Stomach (tissue), 9 donors: ENCODE data around the gene PLEKHA4. TPM values are rescaled to one million over a fixed set of nuclear protein-coding genes. Genes with fewer than 3 reads are reported as not detected.
"Not testable (repeated sequence)": the region's sequence is repeated elsewhere in the genome, so short reads cannot be mapped to it uniquely, and the experiment has no call there.

Experiments used
- DNase-seq, 2 donors: peaks; one replicate each; pipeline versions ENCODE4 v3.0.0 to v3.0.0-alpha.2; 2013 to 2019
- H3K27ac ChIP-seq, 5 donors: fragments of 200-600 bp in 4 of 5; sonication (generic) in 4 of 5; one replicate each; pipeline ENCODE4 v1.5.1; 2013 to 2019; ENCODE audit warnings: mild to moderate bottlenecking in 1 of 5, moderate library complexity in 1 of 5
- H3K27me3 ChIP-seq, 3 donors: fragments of 200-600 bp; sonication (generic); one replicate each; pipeline ENCODE4 v1.5.1; 2017 to 2019; ENCODE audit warnings: mixed run types in 1 of 3
- H3K36me3 ChIP-seq, 4 donors: fragments of 200-600 bp; sonication (generic); 1 replicate in 3 of 4; 2 replicates in 1 of 4; pipeline ENCODE4 v1.5.1; 2016 to 2019
- H3K4me1 ChIP-seq, 4 donors: fragments of 200-600 bp; sonication (generic); one replicate each; pipeline ENCODE4 v1.5.1; 2016 to 2019
- H3K4me3 ChIP-seq, 4 donors: fragments of 200-600 bp; sonication (generic) in 3 of 4; one replicate each; pipeline ENCODE4 v1.5.1; 2016 to 2019; ENCODE audit warnings: mild to moderate bottlenecking in 1 of 4
- H3K9me3 ChIP-seq, 4 donors: fragments of 200-600 bp; sonication (generic); one replicate each; pipeline ENCODE4 v1.5.1; 2016 to 2019
- CTCF ChIP-seq, 7 experiments: fragments of 450-650 bp in 4 of 7; fragments of 200-600 bp in 3 of 7; sonication (generic) in 3 of 7; IDR thresholded peaks; one replicate each; pipeline ENCODE4 v1.5.1; 2016 to 2019; ENCODE audit warnings: antibody characterized with exemption in 7 of 7, control low read depth in 2 of 7, mild to moderate bottlenecking in 1 of 7
- EP300 ChIP-seq: sonication (generic); formaldehyde crosslinking; IDR thresholded peaks from one replicate; pipeline ENCODE4 v1.6.1; 2017; ENCODE audit warnings: antibody characterized with exemption
- POLR2A ChIP-seq, 4 donors: fragments of 450-650 bp; IDR thresholded peaks; one replicate each; pipeline ENCODE4 v1.6.1; 2016; ENCODE audit warnings: antibody characterized with exemption in 4 of 4, control low read depth in 2 of 4, mild to moderate bottlenecking in 1 of 4, moderate library complexity in 1 of 4
- POLR2AphosphoS5 ChIP-seq, 3 donors: sonication (generic); formaldehyde crosslinking; IDR thresholded peaks; one replicate each; pipeline ENCODE4 v1.6.1; 2016; ENCODE audit warnings: antibody characterized with exemption in 3 of 3
- WGBS, 5 donors: extraction: QIAGEN DNeasy Blood & Tissue Kit in 3 of 5; methylation state at CpG; one replicate each; pipeline versions ENCODE4 v1.1.5 to v1.1.7; 2013 to 2018; 5-methylcytosine and 5-hydroxymethylcytosine counted together
- intact Hi-C: fragments of 100-400 bp; cut with DNase I; formaldehyde crosslinking; loops from one replicate; pipeline ENCODE4 v1.15.1; 2023; ENCODE audit warnings: low total_unique reads
- polyA plus RNA-seq, 3 donors: library from polyadenylated mRNA; stranded (reverse); fragments of 200-250 nt; gene quantifications; one replicate each; pipeline ENCODE4 v1.2.3, GENCODE V29; 2013
- total RNA-seq, 5 donors: library from RNA; depleted of rRNA; stranded (reverse); fragments of >200 nt; gene quantifications; one replicate each; pipeline versions ENCODE4 v1.1.0 to v1.2.3, GENCODE V29; 2014 to 2016
- donor health status: healthy with polysubstance abuse.
- donor health status: Bipolar disorder and iron deficiency.
- donor health status: healthy.

PLEKHA4 gene
- total and polyA plus RNA-seq, 8 donors: 1.7 to 85.0 (median 30.0) TPM

DNA sequence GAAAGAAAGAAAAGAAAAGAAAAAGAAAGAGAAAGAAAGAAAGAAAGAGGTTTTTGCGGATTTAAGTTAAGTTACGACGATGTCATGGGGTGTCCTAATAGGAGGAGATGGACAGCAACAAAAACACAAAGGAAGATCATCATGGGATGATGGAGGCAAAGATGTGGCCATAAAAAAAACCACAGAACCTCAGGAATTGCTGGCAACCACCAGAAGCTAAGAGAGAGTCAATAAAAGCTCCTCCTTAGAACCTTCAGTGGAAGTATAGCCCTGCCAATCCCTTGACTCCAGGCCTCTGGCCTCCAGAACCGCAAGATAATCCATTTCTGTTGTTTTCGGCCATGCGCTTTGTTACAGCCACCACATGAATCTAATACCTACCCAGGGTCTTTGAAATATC, 11.5 kb downstream of the PLEKHA4 start:
- intact Hi-C loops: no loop called here
- Histone ChIP-seq H3K4me3 (no peak overlapping the region), H3K27me3 (no peaks in the 10 kb centered on the region), H3K4me1 (peaks cover 0 to 15% (median 6%) of the 10 kb centered on the region in 4 donors), H3K27ac (no peak overlapping the region), H3K9me3 (no peaks in the 10 kb centered on the region), H3K36me3 (peaks cover 4 to 40% (median 18%) of the 10 kb centered on the region in 4 donors)
- WGBS, 5 donors: 87 to 98% (median 95%) methylated on average over 6 of the region's 6 CpGs
- no peak for DNase-seq
- TF ChIP-seq EP300: no peak
- TF ChIP-seq POLR2AphosphoS5 (IDR thresholded peaks at IDR 0.05): no peak
- TF ChIP-seq POLR2A (IDR thresholded peaks at IDR 0.05): no peak
- TF ChIP-seq CTCF (IDR thresholded peaks at IDR 0.05): no peak

GRCh38 chr19:48854103-48854502, 14.3 kb downstream of the PLEKHA4 start:
- H3K36me3 ChIP-seq: peaks cover 0 to 26% (median 9%) of the 10 kb centered on the region in 4 donors
- no peaks in the 10 kb centered on the region for H3K9me3 ChIP-seq
- H3K27me3 ChIP-seq: no peaks in the 10 kb centered on the region
- TF ChIP-seq EP300 (no peak), POLR2AphosphoS5 (IDR thresholded peaks at IDR 0.05) (no peak), CTCF (IDR thresholded peaks at IDR 0.05) (no peak), POLR2A (IDR thresholded peaks at IDR 0.05) (no peak)
- H3K4me3 ChIP-seq: no peak overlapping the region
- no peak for DNase-seq
- intact Hi-C loops: no loop called here
- H3K4me1 ChIP-seq: peaks cover 0 to 15% (median 6%) of the 10 kb centered on the region in 4 donors
- H3K27ac ChIP-seq: no peak overlapping the region
- WGBS, 5 donors: 65 to 74% (median 71%) methylated on average over 7 of the region's 7 CpGs

- no peaks in the 10 kb centered on the region for H3K27me3 ChIP-seq
- H3K27ac ChIP-seq: peak overlapping the region in 1 of 5 donors; percentile 10
- intact Hi-C loops: no loop called here
- 89 to 96% (median 91%) methylated on average over 8 of the region's 8 CpGs for WGBS, 5 donors
- TF ChIP-seq POLR2AphosphoS5 (IDR thresholded peaks at IDR 0.05) (no peak), CTCF (IDR thresholded peaks at IDR 0.05) (no peak), EP300 (no peak), POLR2A (IDR thresholded peaks at IDR 0.05) (no peak)
- H3K9me3 ChIP-seq: no peaks in the 10 kb centered on the region
- no peak for DNase-seq
- H3K4me3 ChIP-seq: no peak overlapping the region
- H3K4me1 ChIP-seq: peaks cover 0 to 15% (median 3%) of the 10 kb centered on the region in 4 donors
- H3K36me3 ChIP-seq: peaks cover 0 to 28% (median 9%) of the 10 kb centered on the region in 4 donors
Measured at GRCh38 chr19:48853483-48853882, 14.9 kb downstream of the PLEKHA4 start.

DNA sequence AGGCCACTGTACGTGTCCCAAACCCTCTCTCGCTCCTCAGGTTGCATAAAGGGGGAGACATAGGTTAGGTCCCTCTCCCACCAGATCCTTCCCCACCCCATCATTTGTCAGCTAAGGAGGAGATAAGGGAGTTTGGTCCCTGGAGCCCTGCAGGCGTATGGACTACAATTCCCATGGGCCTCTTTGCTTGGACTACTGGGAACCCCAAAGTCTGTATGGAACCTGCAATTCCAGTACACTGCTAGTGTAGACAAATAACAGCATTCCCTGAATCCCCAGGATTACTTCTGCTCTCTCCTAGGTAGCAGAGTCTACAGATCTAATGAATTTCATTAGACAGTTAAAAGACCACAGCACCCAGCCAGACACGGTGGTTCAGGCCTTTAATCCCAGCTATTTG, 16.1 kb downstream of the PLEKHA4 start:
- Histone ChIP-seq H3K36me3 (peaks cover 0 to 31% (median 16%) of the 10 kb centered on the region in 4 donors), H3K27me3 (no peaks in the 10 kb centered on the region), H3K4me3 (no peak overlapping the region), H3K27ac (no peak overlapping the region), H3K9me3 (no peaks in the 10 kb centered on the region), H3K4me1 (peaks cover 0 to 15% (median 3%) of the 10 kb centered on the region in 4 donors)
- TF ChIP-seq POLR2A (IDR thresholded peaks at IDR 0.05): no peak
- WGBS, 5 donors: 90 to 94% (median 93%) methylated on average over 4 of the region's 4 CpGs
- intact Hi-C loops: no loop called here
- DNase-seq: no peak

GRCh38 chr19:48846659-48847058, 21.8 kb downstream of the PLEKHA4 start:
- H3K27me3 ChIP-seq, H3K4me1 ChIP-seq, intact Hi-C loops, H3K9me3 ChIP-seq, DNase-seq, H3K27ac ChIP-seq, H3K4me3 ChIP-seq: not testable (repeated sequence)
- peaks cover 6 to 59% (median 39%) of the 10 kb centered on the region in 4 donors for H3K36me3 ChIP-seq
- WGBS, 5 donors: 92 to 100% (median 96%) methylated on average over 3 of the region's 3 CpGs
